ENCODE measurements around the gene ITM2C.

The ITM2C gene

DNA sequence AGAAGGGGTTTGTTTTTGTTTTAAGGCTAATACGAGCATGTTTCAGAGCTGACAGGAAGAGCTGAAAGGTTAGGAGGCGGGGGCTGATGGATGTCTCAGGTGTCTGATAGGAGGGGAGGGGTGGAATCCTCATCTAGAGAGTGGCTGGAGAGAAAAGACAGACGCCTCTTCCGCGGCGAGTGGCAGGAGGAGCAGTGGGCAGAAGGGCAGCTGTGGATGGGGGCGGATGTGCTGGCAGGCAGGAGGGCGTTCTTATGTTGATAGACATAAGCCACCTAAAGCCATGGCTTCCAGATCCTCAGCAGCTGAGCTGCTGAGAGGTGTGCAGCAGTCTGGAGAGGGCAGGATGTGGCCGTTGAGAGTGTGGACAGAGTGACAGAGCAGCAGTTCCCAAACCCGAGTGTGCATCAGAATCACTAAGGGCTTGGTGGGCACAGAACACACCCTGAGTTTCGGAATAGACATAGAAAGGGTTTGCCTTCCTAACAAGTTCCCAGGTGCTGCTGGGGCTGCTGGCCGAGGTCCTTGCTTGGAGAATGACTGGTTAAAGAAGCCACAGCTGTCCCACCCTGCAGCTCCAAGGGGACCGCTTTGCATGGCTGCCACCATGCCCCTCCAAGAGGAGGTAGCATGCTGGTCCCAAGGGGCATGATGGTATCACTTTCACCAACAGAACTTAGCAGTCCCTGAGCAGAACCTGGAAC lies 3.0 kb upstream of the ITM2C start:
- H3K27me3 Mint-ChIP-seq (ENCODE audit: low read depth, poor library complexity) = peaks cover 7% of the 10 kb centered on the region
- H3K4me3 Mint-ChIP-seq = peak overlapping the region; percentile 37
- H3K4me1 Mint-ChIP-seq = peaks cover 57% of the 10 kb centered on the region
- peak overlapping the region; percentile 14 for H3K27ac Mint-ChIP-seq
- no peaks in the 10 kb centered on the region for H3K36me3 Mint-ChIP-seq (ENCODE audit: low read depth)
- peaks cover 16% of the 10 kb centered on the region for H3K9me3 Mint-ChIP-seq
- TF ChIP-seq, protein P1, sequence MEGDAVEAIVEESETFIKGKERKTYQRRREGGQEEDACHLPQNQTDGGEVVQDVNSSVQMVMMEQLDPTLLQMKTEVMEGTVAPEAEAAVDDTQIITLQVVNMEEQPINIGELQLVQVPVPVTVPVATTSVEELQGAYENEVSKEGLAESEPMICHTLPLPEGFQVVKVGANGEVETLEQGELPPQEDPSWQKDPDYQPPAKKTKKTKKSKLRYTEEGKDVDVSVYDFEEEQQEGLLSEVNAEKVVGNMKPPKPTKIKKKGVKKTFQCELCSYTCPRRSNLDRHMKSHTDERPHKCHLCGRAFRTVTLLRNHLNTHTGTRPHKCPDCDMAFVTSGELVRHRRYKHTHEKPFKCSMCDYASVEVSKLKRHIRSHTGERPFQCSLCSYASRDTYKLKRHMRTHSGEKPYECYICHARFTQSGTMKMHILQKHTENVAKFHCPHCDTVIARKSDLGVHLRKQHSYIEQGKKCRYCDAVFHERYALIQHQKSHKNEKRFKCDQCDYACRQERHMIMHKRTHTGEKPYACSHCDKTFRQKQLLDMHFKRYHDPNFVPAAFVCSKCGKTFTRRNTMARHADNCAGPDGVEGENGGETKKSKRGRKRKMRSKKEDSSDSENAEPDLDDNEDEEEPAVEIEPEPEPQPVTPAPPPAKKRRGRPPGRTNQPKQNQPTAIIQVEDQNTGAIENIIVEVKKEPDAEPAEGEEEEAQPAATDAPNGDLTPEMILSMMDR (IDR thresholded peaks at IDR 0.05) = no peak
- DNase-seq = no peak

DNA sequence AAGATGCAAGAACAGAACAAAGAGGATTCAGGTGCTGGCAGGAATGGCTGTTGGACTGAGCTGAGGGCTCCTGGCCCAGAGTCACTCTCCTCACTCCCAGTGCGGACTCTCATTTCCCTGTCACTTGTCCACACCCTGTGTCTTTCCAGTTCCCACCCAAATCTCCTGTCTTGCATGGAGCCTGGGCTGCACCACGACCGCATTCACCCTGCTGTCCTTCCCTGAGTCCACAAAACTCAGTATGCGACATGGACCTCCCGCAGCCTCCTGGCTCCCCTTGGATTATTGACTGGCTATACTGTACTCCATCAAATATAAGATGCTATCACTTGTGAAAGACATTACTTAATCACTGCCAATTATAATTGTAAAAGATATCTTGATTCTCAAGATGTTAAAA lies 2.5 kb upstream of the ITM2C start:
- no peak for DNase-seq
- Mint-ChIP-seq H3K4me1 (peaks cover 63% of the 10 kb centered on the region), H3K36me3 (ENCODE audit: low read depth) (no peaks in the 10 kb centered on the region), H3K27ac (no peak overlapping the region), H3K4me3 (no peak overlapping the region), H3K9me3 (peaks cover 16% of the 10 kb centered on the region), H3K27me3 (ENCODE audit: low read depth, poor library complexity) (peaks cover 7% of the 10 kb centered on the region)
- TF ChIP-seq, protein P1 (IDR thresholded peaks at IDR 0.05) = no peak

DNA sequence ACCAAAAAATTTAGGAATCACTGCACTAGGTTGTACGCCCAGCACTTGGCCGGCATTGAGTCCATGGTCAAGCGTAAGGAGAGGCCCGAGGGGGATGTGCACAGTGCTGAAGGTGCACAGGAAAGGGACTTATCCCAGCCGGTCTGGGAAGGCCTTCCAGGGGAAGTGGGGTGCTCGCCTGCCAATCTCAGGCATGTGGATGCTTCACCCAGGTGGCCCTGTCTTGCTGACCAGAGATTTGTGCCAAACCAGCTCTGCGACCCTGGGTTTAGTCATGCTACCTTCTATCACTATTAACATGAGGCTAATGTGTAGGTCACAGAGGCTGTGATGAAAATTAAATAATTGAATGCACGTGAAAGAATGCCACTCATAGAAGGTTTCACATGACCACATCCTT lies 1.7 kb upstream of the ITM2C start:
- DNase-seq = no peak
- H3K27ac Mint-ChIP-seq = no peak overlapping the region
- no peaks in the 10 kb centered on the region for H3K36me3 Mint-ChIP-seq (ENCODE audit: low read depth)
- peaks cover 69% of the 10 kb centered on the region for H3K4me1 Mint-ChIP-seq
- H3K9me3 Mint-ChIP-seq = peaks cover 9% of the 10 kb centered on the region
- TF ChIP-seq, protein P1 (IDR thresholded peaks at IDR 0.05) = no peak
- peaks cover 6% of the 10 kb centered on the region for H3K27me3 Mint-ChIP-seq (ENCODE audit: low read depth, poor library complexity)
- peak overlapping the region; percentile 90 for H3K4me3 Mint-ChIP-seq

DNA sequence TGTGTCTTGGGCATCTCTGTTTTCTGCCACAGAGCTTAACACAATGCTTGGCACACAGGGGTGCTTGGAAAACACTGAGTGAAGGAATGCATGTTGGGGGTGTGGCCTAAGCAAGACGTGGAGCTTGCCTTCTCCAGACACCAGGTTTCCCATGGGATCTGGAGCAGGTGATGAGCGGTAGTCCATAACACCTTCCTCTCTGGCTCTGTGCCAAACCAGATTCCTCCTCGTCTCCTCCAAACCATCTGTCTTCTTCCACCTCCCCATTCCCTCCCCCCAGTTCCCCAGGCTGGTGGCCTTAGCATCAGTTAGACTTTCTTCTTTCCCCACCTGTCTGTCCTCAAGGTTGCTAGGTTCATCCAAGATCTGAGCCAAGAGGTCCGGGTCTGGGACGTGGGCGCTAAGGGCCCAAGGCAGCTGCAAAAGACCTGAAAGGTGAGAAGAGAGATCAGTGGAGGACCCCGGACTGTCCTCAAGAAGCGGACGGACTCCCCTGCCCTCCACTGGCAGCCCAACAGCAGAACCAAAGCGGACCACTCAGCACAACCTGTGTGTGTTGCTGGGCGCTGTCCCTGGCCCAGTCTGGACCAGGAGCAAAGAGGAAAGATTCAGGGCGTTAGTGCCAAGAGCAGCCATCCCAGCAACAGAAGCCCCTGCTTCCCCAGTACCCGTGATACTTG lies 1.2 kb upstream of the ITM2C start:
- TF ChIP-seq, protein P1 (IDR thresholded peaks at IDR 0.05) = no peak
- no peak for DNase-seq
- H3K4me3 Mint-ChIP-seq = peak overlapping the region; percentile 90

DNA sequence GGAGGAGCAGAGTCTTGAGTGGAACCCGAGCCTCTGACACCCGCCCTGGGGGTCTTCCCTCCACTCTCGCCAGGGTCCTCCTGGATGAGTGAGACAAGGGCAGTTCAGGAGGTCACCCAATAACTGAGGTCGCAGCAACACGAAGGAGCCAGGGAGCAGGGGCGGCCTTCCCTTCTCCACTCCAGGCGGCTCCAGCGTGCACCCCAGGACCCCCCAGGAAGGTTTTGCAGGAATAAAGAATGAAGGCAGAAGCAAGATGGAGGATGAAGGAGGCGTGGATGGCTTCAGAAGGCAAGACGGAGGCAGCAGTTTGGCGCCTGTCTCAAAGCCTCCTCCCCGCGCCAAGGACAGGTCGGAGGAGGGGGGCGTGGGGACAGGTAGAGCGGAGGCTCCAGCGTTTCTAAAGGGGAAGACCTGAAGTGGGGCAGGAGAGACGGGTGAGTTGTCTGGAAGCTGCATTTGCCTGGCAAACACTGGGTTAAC lies 579 bp upstream of the ITM2C start:
- Mint-ChIP-seq H3K9me3 (no peaks in the 10 kb centered on the region), H3K4me1 (peaks cover 81% of the 10 kb centered on the region), H3K27ac (peak overlapping the region; percentile 95), H3K27me3 (ENCODE audit: low read depth, poor library complexity) (peaks cover 3% of the 10 kb centered on the region), H3K36me3 (ENCODE audit: low read depth) (no peaks in the 10 kb centered on the region), H3K4me3 (peak overlapping the region; percentile 90)
- TF ChIP-seq, protein P1 (IDR thresholded peaks at IDR 0.05) = no peak
- DNase-seq = no peak

More for the DNA sequence above, 1.2 kb upstream of the ITM2C start:
- peaks cover 75% of the 10 kb centered on the region for H3K4me1 Mint-ChIP-seq
- H3K27me3 Mint-ChIP-seq (ENCODE audit: low read depth, poor library complexity) = peaks cover 3% of the 10 kb centered on the region
- H3K27ac Mint-ChIP-seq = no peak overlapping the region
- H3K36me3 Mint-ChIP-seq (ENCODE audit: low read depth) = no peaks in the 10 kb centered on the region
- H3K9me3 Mint-ChIP-seq = peaks cover 6% of the 10 kb centered on the region

Data from nephron progenitor cell (in vitro differentiated cells).